Loucy (cell line): Measurements from ENCODE around the gene GPX7.

Experiments
- H2AFZ ChIP-seq: fragments of 200-600 bp; sonication (generic); 2 replicates; pipeline ENCODE4 v1.6.0; 2016; ENCODE audit warnings: antibody characterized with exemption, mild to moderate bottlenecking, low read length, moderate library complexity
- H3F3A ChIP-seq: fragments of 200-600 bp; 2 replicates; pipeline ENCODE4 v1.6.0; 2016; ENCODE audit warnings: antibody characterized with exemption, low read depth, mild to moderate bottlenecking
- H3K27me3 ChIP-seq: fragments of 200-600 bp; sonication (generic); 2 replicates; pipeline ENCODE4 v1.6.1; 2014; ENCODE audit warnings: low read length, mild to moderate bottlenecking; ENCODE audit not compliant: insufficient read depth, poor library complexity, severe bottlenecking
- H3K36me3 ChIP-seq: fragments of 200-600 bp; sonication (generic); 2 replicates; pipeline ENCODE4 v1.6.1; 2016; ENCODE audit warnings: low read length; ENCODE audit not compliant: insufficient read depth
- H3K4me1 ChIP-seq: fragments of 200-600 bp; sonication (generic); 2 replicates; pipeline ENCODE4 v1.5.1; 2014; ENCODE audit warnings: low read length, mild to moderate bottlenecking; ENCODE audit not compliant: insufficient read depth, poor library complexity, severe bottlenecking
- H3K4me2 ChIP-seq: fragments of 200-600 bp; sonication (generic); 2 replicates; pipeline ENCODE4 v1.6.0; 2014; ENCODE audit warnings: antibody characterized with exemption, low read length, low read depth, mild to moderate bottlenecking; ENCODE audit not compliant: poor library complexity, severe bottlenecking
- H3K4me3 ChIP-seq: fragments of 200-600 bp; sonication (generic); 2 replicates; pipeline ENCODE4 v1.5.1; 2014; ENCODE audit warnings: low read length, mild to moderate bottlenecking, mixed read lengths; ENCODE audit not compliant: poor library complexity, severe bottlenecking
- H3K79me2 ChIP-seq: fragments of 200-600 bp; sonication (generic); 2 replicates; pipeline ENCODE4 v1.6.1; 2014; ENCODE audit warnings: low read length; ENCODE audit not compliant: insufficient read depth
- H3K9ac ChIP-seq: fragments of 200-600 bp; sonication (generic); 2 replicates; pipeline ENCODE4 v1.6.0; 2014; ENCODE audit warnings: mild to moderate bottlenecking, low read depth, low read length, moderate library complexity; ENCODE audit not compliant: poor library complexity, severe bottlenecking
- H3K9me2 ChIP-seq: fragments of 200-600 bp; sonication (generic); replicated peaks from 2 replicates; pipeline ENCODE4 v1.6.1; 2016; ENCODE audit warnings: low read depth, low read length, mixed read lengths
- H3K9me3 ChIP-seq: fragments of 200-600 bp; sonication (generic); 2 replicates; pipeline ENCODE4 v1.6.1; 2014; ENCODE audit warnings: mild to moderate bottlenecking, antibody characterized with exemption, low read length, low read depth; ENCODE audit not compliant: insufficient read depth
- H4K20me1 ChIP-seq: fragments of 200-600 bp; sonication (generic); 2 replicates; pipeline ENCODE4 v1.6.0; 2014; ENCODE audit warnings: antibody characterized with exemption, low read length, mild to moderate bottlenecking; ENCODE audit not compliant: insufficient read depth, poor library complexity, severe bottlenecking
- CTCF ChIP-seq: fragments of 200-600 bp; sonication (generic); conservative IDR thresholded peaks from 2 replicates; pipeline ENCODE4 v1.5.1; 2014; ENCODE audit warnings: mild to moderate bottlenecking, antibody characterized with exemption, low read length
- EZH2phosphoT487 ChIP-seq: fragments of 200-600 bp; IDR thresholded peaks from 2 replicates; pipeline ENCODE4 v1.6.1; 2018; ENCODE audit warnings: antibody characterized with exemption, mild to moderate bottlenecking, moderate library complexity, borderline replicate concordance

GPX7 gene

GRCh38 chr1:52571783-52572182 is 30.4 kb upstream of the GPX7 start:
- no peaks in the 10 kb centered on the region for H3K27me3 ChIP-seq
- H3K36me3 ChIP-seq, result no peaks in the 10 kb centered on the region
- H3K79me2 ChIP-seq, result no peaks in the 10 kb centered on the region
- no peaks in the 10 kb centered on the region for H3K9me3 ChIP-seq
- no peak overlapping the region for H3K9ac ChIP-seq
- peaks cover 18% of the 10 kb centered on the region for H3K4me1 ChIP-seq
- no peaks in the 10 kb centered on the region for H4K20me1 ChIP-seq
- TF ChIP-seq CTCF (no peak), EZH2phosphoT487 (no peak)
- H2AFZ ChIP-seq, result no peak overlapping the region; the same call in 1 of the 2 replicates
- no peak overlapping the region for H3K4me3 ChIP-seq
- H3K9me2 ChIP-seq, result no peaks in the 10 kb centered on the region
- H3K4me2 ChIP-seq, result peak overlapping the region; percentile 35
- H3F3A ChIP-seq, result no peaks in the 10 kb centered on the region

- H3K4me3 ChIP-seq, result no peak overlapping the region
- TF ChIP-seq EZH2phosphoT487 (no peak), CTCF (no peak)
- no peaks in the 10 kb centered on the region for H3K36me3 ChIP-seq
- H4K20me1 ChIP-seq, result no peaks in the 10 kb centered on the region
- H3K9ac ChIP-seq, result no peak overlapping the region
- H3F3A ChIP-seq, result no peaks in the 10 kb centered on the region
- H3K4me1 ChIP-seq, result peaks cover 18% of the 10 kb centered on the region
- no peak overlapping the region for H2AFZ ChIP-seq
- no peaks in the 10 kb centered on the region for H3K27me3 ChIP-seq
- H3K9me2 ChIP-seq, result no peaks in the 10 kb centered on the region
- H3K4me2 ChIP-seq, result no peak overlapping the region
- H3K9me3 ChIP-seq, result no peaks in the 10 kb centered on the region
- H3K79me2 ChIP-seq, result no peaks in the 10 kb centered on the region
Measured at GRCh38 chr1:52572387-52572786, 29.8 kb upstream of the GPX7 start.

- H3K4me1 ChIP-seq, result peaks cover 13% of the 10 kb centered on the region
- H3K9me2 ChIP-seq, result no peaks in the 10 kb centered on the region
- H3K79me2 ChIP-seq, result no peaks in the 10 kb centered on the region
- H3K9me3 ChIP-seq, result no peaks in the 10 kb centered on the region
- H3K36me3 ChIP-seq, result no peaks in the 10 kb centered on the region
- no peaks in the 10 kb centered on the region for H3K27me3 ChIP-seq
- no peak overlapping the region for H3K9ac ChIP-seq
- no peak overlapping the region for H3K4me3 ChIP-seq
- H3F3A ChIP-seq, result peaks cover 5% of the 10 kb centered on the region; the same call in 1 of the 2 replicates
- no peak overlapping the region for H2AFZ ChIP-seq
- H3K4me2 ChIP-seq, result no peak overlapping the region
- TF ChIP-seq CTCF (no peak), EZH2phosphoT487 (no peak)
- no peaks in the 10 kb centered on the region for H4K20me1 ChIP-seq
Measured at GRCh38 chr1:52574594-52574993, 27.6 kb upstream of the GPX7 start.
